Spleen (tissue), 11 donors: ENCODE results near the gene POLR3GL. TPM values are rescaled to one million over a fixed set of nuclear protein-coding genes. Genes with fewer than 3 reads are reported as not detected.
A peak's percentile ranks its signal among the peaks of the same experiment; 100 is the strongest.

Source experiments
- DNase-seq: peaks from one replicate; pipeline ENCODE4 v3.0.0-alpha.2; 2020
- H3K27ac ChIP-seq, 8 donors: fragments of 200-600 bp; sonication (generic) in 7 of 8; 1 replicate in 4 of 8; 2 replicates in 4 of 8; pipeline versions ENCODE4 v1.5.0 to v1.8.0; 2016 to 2021; ENCODE audit warnings: inconsistent platforms in 4 of 8, mild to moderate bottlenecking in 4 of 8, moderate library complexity in 1 of 8
- H3K27me3 ChIP-seq, 7 donors: fragments of 200-600 bp; sonication (generic) in 6 of 7; replicated peaks in 1 of 7; 1 replicate in 4 of 7; 2 replicates in 3 of 7; pipeline versions ENCODE4 v1.5.0 to v1.8.0; 2016 to 2021; ENCODE audit warnings: inconsistent platforms in 3 of 7, mild to moderate bottlenecking in 1 of 7
- H3K36me3 ChIP-seq, 6 donors: fragments of 200-600 bp; sonication (generic) in 5 of 6; 1 replicate in 4 of 6; 2 replicates in 2 of 6; pipeline versions ENCODE4 v1.5.0 to v1.8.0; 2016 to 2021; ENCODE audit warnings: inconsistent platforms in 2 of 6
- H3K4me1 ChIP-seq, 6 donors: fragments of 200-600 bp; sonication (generic) in 5 of 6; 1 replicate in 3 of 6; 2 replicates in 3 of 6; pipeline versions ENCODE4 v1.5.0 to v1.8.0; 2016 to 2021; ENCODE audit warnings: inconsistent platforms in 3 of 6
- H3K4me3 ChIP-seq, 8 donors: fragments of 200-600 bp; sonication (generic) in 7 of 8; 1 replicate in 4 of 8; 2 replicates in 4 of 8; pipeline versions ENCODE4 v1.5.0 to v1.8.0; 2016 to 2021; ENCODE audit warnings: inconsistent platforms in 4 of 8, mild to moderate bottlenecking in 4 of 8, moderate library complexity in 2 of 8
- H3K9me3 ChIP-seq, 8 donors: fragments of 200-600 bp; sonication (generic) in 7 of 8; 1 replicate in 4 of 8; 2 replicates in 4 of 8; pipeline versions ENCODE4 v1.5.0 to v1.8.0; 2016 to 2021; ENCODE audit warnings: inconsistent platforms in 4 of 8
- CTCF ChIP-seq, 11 experiments: fragments of 200-600 bp in 7 of 11; fragments of 450-650 bp in 4 of 11; sonication (generic) in 4 of 11; IDR thresholded peaks in 8 of 11; conservative IDR thresholded peaks in 3 of 11; 1 replicate in 7 of 11; 2 replicates in 4 of 11; pipeline versions ENCODE4 v1.4.0 to v1.8.0; 2016 to 2021; ENCODE audit warnings: antibody characterized with exemption in 11 of 11, inconsistent platforms in 4 of 11, mild to moderate bottlenecking in 1 of 11
- POLR2A ChIP-seq, 3 donors: fragments of 450-650 bp; IDR thresholded peaks; one replicate each; pipeline ENCODE4 v1.5.1; 2017; ENCODE audit warnings: antibody characterized with exemption in 3 of 3, mild to moderate bottlenecking in 1 of 3
- POLR2AphosphoS5 ChIP-seq, 3 donors: sonication (generic); formaldehyde crosslinking; IDR thresholded peaks; one replicate each; pipeline ENCODE4 v1.5.1; 2017; ENCODE audit warnings: antibody characterized with exemption in 3 of 3
- WGBS, 5 donors: extraction: QIAGEN DNeasy Blood & Tissue Kit in 3 of 5; methylation state at CpG; one replicate each; pipeline versions ENCODE4 v1.1.5 to v1.1.7; 2013 to 2018; 5-methylcytosine and 5-hydroxymethylcytosine counted together
- intact Hi-C: fragments of 100-400 bp; cut with DNase I; formaldehyde crosslinking; loops from one replicate; pipeline ENCODE4 v1.15.0; 2023; ENCODE audit warnings: low total_unique reads
- polyA plus RNA-seq, 3 donors: library from polyadenylated mRNA; stranded (reverse); fragments of 200-250 nt; gene quantifications; one replicate each; pipeline ENCODE4 v1.2.1, GENCODE V29; 2013
- total RNA-seq, 7 donors: library from RNA; depleted of rRNA in 3 of 7; stranded (reverse); fragments of >200 nt in 3 of 7; fragmentation: NEBNext Ultra II Directional in 4 of 7; extraction: Animal tissue kit (Norgen Biotek cat#: 25700) in 4 of 7; gene quantifications; one replicate each; pipeline versions ENCODE4 v1.1.0 to v1.2.1, GENCODE V29; 2016 to 2021
- donor health status: healthy with polysubstance abuse.
- donor health status: DM: no; HTN: no; CAD: no; lungs with moderate emphysema.
- donor health status: DM: no; HTN: no; CAD: no.
- donor health status: Bipolar disorder and iron deficiency.
- donor health status: healthy.
- donor health status: DM: no; HTN: no; CAD: no.
- donor health status: DM: yes; HTN: yes; CAD: no.

Gene POLR3GL
- total and polyA plus RNA-seq, 10 donors: 22.1 to 69.2 (median 32.9) TPM

GRCh38 chr1:145994391-145995120 lies 30.1 kb downstream of the POLR3GL start:
- Histone ChIP-seq H3K27me3 (no peaks in the 10 kb centered on the region), H3K27ac (peak overlapping the region; percentile 93 to 100 (median 99)), H3K4me1 (peaks cover 26 to 73% (median 56%) of the 10 kb centered on the region in 6 donors), H3K9me3 (no peaks in the 10 kb centered on the region), H3K4me3 (peak overlapping the region; percentile 86 to 100 (median 95)), H3K36me3 (peaks cover 21 to 43% (median 35%) of the 10 kb centered on the region in 6 donors)
- TF ChIP-seq POLR2AphosphoS5 (IDR thresholded peaks at IDR 0.05) (peak; percentile 26 to 98 (median 77)), CTCF (IDR thresholded peaks at IDR 0.05 in 8 of 11, conservative IDR thresholded peaks at IDR 0.05 in 3 of 11) (no peak), POLR2A (IDR thresholded peaks at IDR 0.05) (peak in 2 of 3 donors; percentile 45 to 64)
- no peak for DNase-seq
- intact Hi-C loops: no loop called here
- WGBS, 5 donors: 4 to 14% (median 8%) methylated on average over 10 of the region's 10 CpGs

- Histone ChIP-seq H3K9me3 (no peaks in the 10 kb centered on the region), H3K36me3 (peaks cover 21 to 43% (median 35%) of the 10 kb centered on the region in 6 donors), H3K27ac (peak overlapping the region; percentile 93 to 100 (median 99)), H3K4me3 (peak overlapping the region; percentile 86 to 100 (median 95)), H3K4me1 (peaks cover 31 to 73% (median 59%) of the 10 kb centered on the region in 6 donors), H3K27me3 (no peaks in the 10 kb centered on the region)
- intact Hi-C loops: no loop called here
- no peak for DNase-seq
- peak in 1 of 3 donors; percentile 74 for TF ChIP-seq POLR2AphosphoS5 (IDR thresholded peaks at IDR 0.05)
- TF ChIP-seq CTCF (IDR thresholded peaks at IDR 0.05 in 8 of 11, conservative IDR thresholded peaks at IDR 0.05 in 3 of 11): no peak
- WGBS, 5 donors: 1 to 3% (median 1%) methylated on average over 8 of the region's 8 CpGs
Measured at GRCh38 chr1:145995148-145995881, 30.8 kb downstream of the POLR3GL start.

GRCh38 chr1:145995964-145996432 lies 31.5 kb downstream of the POLR3GL start:
- Histone ChIP-seq H3K9me3 (no peaks in the 10 kb centered on the region), H3K27ac (peak overlapping the region; percentile 93 to 100 (median 99)), H3K4me1 (peaks cover 26 to 72% (median 59%) of the 10 kb centered on the region in 6 donors), H3K36me3 (peaks cover 21 to 43% (median 35%) of the 10 kb centered on the region in 6 donors), H3K4me3 (peak overlapping the region; percentile 86 to 100 (median 95)), H3K27me3 (no peaks in the 10 kb centered on the region)
- DNase-seq: no peak
- intact Hi-C loops: no loop called here
- peak in 1 of 3 donors; percentile 46 for TF ChIP-seq POLR2AphosphoS5 (IDR thresholded peaks at IDR 0.05)
- TF ChIP-seq CTCF (IDR thresholded peaks at IDR 0.05 in 8 of 11, conservative IDR thresholded peaks at IDR 0.05 in 3 of 11): no peak
- TF ChIP-seq POLR2A (IDR thresholded peaks at IDR 0.05): peak in 1 of 3 donors; percentile 6
- 0 to 2% (median 1%) methylated on average over 13 of the region's 13 CpGs for WGBS, 5 donors
